HG03064 (cell line): ENCODE measurements around the gene PSTPIP1.

Experiments
- ATAC-seq: cut with Tn5 transposase; IDR thresholded peaks from one replicate; pipeline ENCODE4 v1.9.1; 2021; ENCODE audit warnings: low read depth; ENCODE audit not compliant: unreplicated experiment

The PSTPIP1 gene

GRCh38 chr15:77039217-77039533 is 44.2 kb downstream of the PSTPIP1 start:
- no peak for ATAC-seq

DNA sequence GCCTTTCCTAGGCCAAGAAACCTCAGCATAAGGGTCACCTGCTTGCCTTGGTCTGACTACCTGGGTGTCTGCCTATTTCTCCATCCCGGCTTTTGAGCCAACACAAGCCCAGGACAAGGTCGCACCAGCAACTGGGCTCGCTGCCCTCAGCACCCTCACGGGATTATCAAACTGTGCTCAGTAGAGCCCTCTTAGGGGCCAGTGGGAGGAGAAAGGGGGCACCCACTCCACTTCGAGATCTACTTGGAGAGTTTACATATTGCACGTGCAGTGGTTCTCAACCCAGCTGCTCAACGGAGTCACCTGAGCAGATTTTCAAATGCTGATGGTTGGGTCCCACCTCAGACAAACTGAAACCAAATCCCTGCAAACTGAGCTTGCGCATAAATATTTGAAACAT is 44.9 kb downstream of the PSTPIP1 start:
- no peak for ATAC-seq

DNA sequence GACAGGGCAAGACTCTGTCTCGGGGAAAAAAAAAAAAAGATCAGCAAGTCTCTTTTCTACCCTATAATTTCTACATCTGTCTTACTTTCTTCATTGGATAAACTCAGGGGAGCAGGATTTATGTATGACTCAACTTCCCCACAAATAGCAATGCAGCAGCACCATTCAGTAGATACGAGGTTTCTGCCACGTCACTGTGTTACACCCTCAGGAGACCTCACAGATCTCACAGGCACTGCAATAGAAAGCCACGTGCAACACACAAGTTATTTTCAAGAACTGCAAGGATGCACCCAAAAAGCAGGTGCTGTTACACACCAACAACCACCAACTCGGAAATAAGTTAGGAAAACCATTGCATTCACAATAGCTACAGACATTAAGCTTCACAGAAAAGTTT is 45.7 kb downstream of the PSTPIP1 start:
- ATAC-seq = no peak

GRCh38 chr15:77042245-77042919 is 47.5 kb downstream of the PSTPIP1 start:
- ATAC-seq = no peak

DNA sequence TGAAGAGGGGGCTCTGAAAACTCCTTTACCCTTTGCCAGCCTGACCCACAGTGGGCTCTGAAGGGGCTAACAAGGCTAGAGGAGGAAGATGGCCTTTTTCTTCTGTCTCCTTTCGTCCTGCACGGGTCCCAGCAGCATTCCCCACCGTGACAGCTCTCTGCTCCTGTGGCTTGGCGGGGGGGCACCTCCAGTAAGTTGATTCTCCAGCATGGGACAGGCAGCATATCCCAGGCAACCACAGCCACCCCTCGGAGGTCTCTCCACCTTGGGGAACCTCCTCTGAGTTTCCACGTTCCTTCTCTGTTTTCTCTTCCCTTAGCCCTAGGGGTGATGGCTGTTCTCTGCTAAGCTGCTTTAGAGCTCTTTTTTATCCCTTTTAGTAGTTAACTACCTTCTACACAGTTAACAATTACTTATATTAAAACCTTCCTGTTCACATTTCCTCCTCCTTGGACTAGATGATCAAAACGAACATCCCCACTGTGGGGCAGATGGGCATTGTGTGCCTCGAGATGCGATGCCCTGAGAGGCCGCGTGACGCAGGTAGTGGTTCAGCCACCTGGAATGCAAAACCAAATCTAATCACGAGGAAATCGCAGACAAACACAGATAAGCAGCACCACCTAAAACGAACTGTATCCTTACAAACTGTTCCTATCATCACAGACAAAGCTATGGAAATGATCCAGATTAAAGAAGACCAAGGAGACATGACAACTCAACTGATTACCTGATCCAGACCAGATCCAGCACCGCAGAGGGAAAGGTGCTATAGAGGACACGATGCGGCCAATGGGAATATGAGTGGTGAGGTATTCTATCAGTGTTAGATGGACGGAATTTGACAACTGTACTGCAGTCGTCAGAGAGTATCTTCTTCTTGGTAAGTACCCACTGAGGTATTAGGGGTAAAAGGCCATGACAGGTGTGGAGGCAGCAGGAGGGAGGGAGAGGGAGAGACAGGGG is 48.3 kb downstream of the PSTPIP1 start:
- no peak for ATAC-seq

DNA sequence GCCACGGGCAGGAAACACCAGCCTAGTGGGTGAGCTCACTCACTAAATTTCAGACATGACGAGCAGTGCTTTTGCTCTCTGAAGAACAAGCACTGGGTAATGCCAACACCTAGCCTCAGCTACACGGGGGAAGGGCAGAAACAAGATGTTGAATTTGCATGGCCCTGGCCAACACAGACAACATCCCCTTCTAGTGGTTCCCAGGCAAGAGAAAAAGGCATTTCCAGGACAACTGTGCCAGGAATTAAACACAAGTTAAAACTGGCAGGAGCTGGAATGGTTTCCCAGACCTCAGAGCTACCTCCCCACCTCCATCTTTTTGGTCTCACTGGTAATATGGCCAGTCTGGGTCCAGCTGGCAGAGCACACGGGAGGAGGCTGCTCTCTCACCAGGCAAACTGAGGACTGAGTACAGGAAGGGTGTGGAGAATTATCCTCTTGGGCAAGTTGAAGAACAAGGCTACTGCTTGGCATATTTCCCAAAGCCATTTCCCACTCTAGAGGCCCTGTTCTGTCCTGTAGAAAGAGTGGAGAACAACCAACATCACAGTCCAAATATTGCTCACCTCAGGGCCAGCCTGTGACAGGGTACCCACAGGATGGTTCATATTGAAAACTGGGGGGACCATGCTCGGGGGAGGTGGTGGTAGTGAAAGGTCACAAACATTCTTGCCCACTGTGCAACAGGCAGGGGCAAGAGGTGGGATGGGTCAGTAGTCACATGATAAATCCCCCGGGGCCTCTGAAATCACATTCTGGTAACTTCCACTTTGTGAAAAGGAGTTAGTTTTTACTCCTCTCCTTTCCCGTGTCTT is 49.5 kb downstream of the PSTPIP1 start:
- ATAC-seq = no peak

DNA sequence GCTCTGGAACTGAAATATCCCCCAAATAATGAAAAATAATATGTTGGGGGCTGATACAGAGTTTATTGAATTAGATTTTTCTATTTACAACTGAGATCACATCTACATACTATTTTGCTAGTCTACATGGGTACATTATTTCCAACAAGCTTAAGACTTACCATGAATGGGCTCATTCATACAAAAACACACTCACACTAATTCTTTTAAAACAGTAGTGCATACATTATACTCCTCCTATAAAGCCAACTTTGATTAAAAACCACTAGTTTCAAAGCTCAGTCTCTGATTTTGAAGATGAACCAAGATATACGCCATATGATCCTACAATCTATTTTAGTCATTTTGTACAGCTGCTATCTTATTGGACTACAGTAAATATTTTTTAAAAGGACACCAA is 51.1 kb downstream of the PSTPIP1 start:
- no peak for ATAC-seq

- ATAC-seq = no peak
These were observed 51.9 kb downstream of the PSTPIP1 start for GRCh38 chr15:77046704-77047412.

- ATAC-seq = no peak
These were observed 53.4 kb downstream of the PSTPIP1 start for GRCh38 chr15:77048135-77048876.

- no peak for ATAC-seq
These were observed 57.6 kb downstream of the PSTPIP1 start for GRCh38 chr15:77052556-77052955.

GRCh38 chr15:77053709-77054108 is 58.8 kb downstream of the PSTPIP1 start:
- ATAC-seq = no peak

DNA sequence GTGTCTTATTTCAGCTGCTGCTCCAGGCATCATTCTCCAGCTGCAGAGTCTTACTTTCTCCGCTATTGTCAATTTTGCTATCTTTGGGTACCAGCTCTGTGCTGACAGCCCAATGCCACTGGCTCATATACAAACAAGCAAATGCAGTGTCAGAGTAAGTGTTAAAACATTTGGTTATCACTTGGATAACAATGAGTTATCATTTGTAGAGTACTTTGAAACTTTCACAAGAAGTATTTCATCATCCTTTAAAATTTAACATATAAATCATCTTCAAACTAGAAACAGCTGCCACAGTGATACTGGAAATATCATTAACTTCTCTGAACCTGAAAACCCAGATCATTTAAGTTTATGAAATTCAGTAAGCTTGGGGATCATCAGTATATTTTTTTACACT is 62.1 kb downstream of the PSTPIP1 start:
- ATAC-seq = no peak

GRCh38 chr15:77057685-77058084 is 62.8 kb downstream of the PSTPIP1 start:
- ATAC-seq = no peak

DNA sequence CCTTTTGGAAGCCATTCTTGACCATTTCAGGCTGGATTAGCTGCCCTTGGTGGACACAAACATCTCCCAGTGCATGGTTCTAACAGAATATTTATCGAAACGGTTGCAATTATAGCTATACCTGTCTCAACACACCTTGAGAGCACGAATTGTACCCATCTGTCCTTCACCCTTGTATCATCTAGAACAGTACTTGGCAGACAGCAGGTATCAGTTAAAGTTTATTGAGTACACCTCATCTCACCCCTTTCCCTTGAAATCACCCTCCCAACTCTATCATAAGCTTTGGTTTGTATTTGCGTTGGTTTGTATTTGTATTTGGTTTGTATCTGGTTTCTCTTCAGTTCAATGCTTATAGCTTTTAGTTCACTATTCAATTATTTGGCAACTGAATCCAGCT is 63.5 kb downstream of the PSTPIP1 start:
- ATAC-seq = no peak

DNA sequence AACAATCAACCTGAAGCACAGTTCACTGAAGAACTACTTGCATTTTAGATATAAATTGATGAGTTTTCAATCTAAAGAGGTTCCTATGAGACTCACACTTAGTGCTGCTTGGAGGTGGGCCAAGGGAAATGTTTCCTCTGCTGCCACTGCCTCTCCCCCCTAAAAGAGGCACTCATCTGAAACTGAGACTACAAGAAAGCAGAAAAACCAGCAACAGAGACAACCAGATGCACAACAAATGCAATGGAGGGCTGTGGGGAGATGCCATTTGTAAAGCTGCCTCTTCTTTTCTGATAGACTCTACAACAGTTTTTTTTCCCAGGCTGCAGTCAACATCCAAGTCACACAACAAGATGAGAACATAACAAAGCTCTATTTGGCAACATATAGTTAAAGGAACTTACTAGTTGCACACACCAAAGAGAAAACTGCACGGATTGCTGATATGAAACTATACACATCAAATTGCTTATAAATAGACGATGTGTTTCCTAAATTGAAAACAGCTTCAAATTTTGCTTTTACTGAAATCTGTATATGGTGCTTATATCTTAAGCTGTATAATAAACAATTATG is 64.9 kb downstream of the PSTPIP1 start:
- no peak for ATAC-seq

GRCh38 chr15:77060546-77060945 is 65.6 kb downstream of the PSTPIP1 start:
- no peak for ATAC-seq

DNA sequence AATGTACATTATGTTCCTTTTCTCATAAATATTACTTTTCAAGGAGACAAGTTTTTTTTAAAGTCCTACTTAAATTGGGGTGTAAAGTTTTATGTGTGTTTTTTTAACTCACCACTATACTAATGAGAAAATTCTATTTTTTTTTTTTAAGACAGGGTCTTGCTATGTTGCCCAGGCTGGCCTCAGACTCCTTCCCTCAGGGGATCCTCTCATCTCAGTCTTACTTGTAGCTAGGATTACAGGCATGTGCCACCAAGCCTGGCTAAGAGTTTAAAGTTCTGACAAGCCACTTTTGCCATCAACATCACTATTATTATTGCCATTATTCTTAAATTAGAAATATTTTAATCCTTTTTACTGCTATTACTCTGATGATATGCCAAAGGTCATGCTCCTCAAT is 68.3 kb downstream of the PSTPIP1 start:
- ATAC-seq = no peak

DNA sequence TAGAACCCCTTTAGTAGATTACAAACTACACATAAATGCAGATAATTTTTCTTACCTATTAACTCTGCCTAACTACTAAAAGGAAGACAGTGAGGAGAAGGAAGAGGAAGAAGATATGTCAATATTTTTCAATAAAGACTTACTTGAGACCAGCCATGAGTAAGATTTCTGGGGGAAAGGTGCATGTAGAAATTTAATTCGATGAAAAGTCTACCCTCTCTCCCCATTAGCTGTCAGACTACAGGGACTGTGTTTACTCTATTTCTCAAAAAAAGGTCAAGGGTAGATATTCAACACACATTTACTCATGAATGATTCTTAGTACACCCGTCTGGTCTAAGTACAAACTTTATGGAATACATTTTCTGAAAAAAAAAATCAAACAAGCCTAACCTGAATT is 69.1 kb downstream of the PSTPIP1 start:
- no peak for ATAC-seq

DNA sequence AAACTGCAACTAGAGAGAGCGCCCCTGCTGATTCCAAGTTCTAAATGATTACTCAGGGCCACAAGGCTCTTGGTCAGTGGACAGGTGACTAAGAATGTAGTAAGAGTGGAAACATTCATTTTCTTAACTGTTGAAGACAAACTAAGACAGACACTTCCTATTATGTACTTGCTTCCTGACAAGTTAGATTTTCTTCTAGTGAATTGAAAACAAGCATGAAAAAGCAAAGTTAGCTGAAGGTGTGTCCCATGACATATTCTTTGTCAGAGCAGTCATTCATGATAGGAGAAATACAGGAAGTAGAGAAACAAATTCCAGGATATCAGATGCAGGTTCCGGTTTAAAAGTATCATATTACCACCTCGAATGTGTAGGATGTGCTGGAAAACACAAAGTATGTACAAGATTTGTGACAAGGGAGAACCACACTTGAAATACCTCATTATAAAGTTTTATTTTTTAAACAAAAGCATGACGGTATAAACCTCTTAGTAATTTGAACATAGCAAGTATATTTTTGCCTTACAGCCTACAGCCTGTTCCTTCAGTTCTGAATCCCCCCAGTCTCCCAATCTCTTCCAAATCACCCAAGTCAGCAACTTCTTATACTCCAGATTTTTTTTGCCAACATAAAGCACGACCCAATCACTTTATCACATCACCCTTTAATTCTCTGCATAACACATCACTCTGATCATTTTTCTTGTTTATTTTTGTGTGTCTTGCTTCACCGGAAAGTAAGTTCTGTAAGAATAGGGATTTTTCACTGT is 69.8 kb downstream of the PSTPIP1 start:
- ATAC-seq = no peak
